Activated CD4-positive, alpha-beta T cell treated with anti-CD3 and anti-CD28 coated beads, Interleukin-2, amount 50 U/mL, for 1 hour (primary cell): ENCODE data around the gene TTYH2.

Experiments
- DNase-seq: peaks from one replicate; pipeline ENCODE4 v3.0.0-alpha.2; 2020

Gene TTYH2

DNA sequence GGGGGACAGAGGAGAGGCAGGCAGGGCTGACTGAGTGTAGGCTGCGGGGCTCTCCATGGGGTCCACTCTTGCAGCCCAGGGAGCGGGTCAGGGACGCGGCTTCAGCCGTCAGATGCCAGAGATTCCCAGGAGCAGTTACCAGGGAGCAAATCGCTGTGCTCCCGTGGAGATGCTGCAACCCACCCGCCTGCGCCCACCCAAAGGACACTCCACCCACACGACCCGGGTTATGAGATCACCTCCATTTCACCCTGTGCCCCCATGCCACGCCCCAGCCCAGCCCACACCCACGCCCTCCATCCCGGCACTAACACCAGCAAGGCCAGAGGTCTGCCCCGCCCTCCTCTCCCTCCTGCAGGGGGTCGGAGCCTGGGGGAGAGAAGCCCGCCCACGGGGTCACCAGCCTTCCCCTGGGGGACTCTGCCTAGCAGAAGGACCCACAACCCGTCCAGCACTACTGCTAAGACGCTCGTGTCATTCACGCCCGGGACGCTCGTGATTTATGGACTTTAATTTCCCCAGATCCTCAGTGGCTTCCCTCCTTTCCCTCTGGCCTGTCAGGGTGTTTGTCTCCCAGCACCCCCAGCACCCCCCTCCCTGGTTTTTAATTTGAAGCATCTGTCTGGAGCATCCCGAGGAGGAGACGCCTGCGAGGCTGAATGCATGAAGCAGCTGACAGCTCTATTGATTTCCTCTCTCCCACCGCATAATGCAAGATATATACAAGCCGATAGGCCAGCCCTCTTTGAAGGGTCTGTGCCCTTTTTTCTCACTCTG lies 16.6 kb upstream of the TTYH2 start:
- DNase-seq, result no peak

DNA sequence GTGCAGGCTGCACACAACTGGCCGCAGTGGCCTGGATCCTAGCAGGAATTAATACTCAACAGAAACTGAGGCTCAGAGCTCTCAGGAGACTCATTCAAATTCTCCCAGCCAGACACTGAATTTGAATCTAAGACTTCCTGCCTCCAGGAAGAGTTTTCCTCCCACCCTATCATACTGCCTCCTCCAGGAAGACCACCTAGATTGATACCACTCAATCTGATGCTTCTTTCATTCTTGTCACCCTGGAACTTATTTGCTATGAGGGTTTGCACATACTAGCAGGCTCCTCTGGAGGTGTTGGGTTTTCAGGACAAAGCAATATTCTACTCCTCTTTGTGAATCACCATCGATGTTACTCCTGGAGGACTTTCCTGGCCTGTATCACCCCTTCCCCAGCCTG lies 15.6 kb upstream of the TTYH2 start:
- DNase-seq, result no peak

DNA sequence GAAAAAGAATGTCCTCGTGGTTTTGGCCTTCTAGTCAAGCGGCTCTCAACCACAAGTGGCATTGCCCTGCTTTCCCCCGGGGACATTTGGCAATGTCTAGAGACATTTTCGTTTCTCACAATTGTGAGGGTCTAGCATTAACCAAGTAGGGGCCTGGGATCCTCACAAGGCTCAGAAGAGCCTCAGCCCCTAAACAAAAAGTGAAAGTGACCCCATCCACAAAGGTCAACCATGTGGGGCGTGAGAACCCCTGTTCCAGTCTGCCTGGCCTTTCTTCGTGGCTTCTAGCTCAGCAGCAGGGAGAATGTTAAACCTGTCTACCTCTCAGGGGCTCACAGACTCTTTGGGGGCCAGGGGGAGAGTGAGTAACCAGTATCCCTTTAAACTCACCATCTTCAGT lies 14.7 kb upstream of the TTYH2 start:
- DNase-seq, result no peak

DNA sequence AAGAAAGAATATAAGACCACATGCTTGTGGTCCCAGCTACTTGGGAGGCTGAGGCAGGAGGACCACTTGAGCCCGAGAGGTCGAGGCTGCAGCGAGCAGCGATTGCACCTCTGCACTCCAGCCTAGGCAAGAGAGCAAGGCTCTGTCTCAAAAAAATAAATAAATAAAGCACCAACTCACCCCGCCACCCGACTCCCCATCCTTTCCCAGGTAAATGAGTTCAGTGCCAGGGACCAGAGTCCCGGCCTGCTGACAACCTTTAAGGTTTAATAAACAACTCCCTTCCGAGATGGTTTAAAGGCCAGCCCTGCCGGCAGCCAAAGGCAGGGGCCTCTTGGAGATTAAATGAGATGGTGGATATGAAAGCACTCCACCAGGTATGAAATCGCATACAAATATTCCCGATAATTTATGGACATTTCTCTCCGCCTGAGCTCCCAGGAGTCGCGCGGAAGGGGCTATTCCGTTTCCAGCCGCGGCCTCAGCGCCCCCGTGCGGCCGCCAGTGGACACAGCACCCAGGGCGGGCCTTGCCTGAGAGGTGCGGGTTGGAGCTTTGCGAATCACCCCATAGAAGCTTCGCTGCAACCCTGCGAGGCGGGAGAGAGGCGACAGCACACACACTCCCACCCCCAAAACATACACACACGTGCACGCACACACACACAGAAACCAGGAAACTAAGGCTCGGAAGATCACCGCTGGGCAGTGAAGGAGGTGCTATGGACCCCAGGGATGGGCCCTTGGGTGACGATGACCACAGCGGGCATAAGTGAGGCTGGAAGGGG lies 13.9 kb upstream of the TTYH2 start:
- peak; percentile 57 for DNase-seq

DNA sequence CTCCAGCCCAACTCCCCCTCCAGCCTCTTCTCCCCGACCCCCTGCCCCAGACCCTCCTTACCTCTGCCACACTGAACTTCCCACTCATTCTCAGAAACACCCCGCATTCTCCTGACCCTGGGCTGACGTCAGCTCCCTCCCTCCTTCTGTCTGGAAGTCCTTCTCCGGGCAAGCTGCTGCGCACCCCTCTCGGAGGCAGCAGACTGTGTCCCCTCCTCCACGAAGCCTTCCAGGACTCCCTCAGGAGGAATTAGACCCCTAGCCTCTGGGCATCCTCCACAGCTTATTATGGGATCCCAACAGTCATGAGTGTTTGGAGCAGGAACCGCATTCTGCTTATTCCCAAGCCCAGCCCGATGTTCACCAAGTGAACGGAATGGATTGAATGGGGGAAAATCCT lies 13.3 kb upstream of the TTYH2 start:
- DNase-seq, result no peak

DNA sequence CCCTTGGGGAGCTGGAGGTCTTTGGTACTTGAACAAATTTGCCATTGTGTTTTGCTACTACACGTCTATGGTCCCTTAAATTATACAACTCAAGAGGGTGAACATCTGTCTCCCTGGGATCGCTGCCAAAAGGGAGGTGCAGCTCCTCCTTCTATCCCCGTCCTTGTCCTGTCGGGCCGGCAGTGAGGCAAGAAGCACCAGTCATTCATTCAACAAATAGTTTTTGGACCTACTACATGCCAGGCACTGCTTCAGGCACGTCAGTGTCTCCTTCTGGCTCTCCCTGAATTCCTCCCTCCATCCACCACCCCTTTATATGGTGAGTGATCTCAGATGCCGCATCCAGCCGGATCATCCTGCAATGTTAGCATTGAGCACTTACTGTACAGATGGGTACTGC lies 12.1 kb upstream of the TTYH2 start:
- no peak for DNase-seq

DNA sequence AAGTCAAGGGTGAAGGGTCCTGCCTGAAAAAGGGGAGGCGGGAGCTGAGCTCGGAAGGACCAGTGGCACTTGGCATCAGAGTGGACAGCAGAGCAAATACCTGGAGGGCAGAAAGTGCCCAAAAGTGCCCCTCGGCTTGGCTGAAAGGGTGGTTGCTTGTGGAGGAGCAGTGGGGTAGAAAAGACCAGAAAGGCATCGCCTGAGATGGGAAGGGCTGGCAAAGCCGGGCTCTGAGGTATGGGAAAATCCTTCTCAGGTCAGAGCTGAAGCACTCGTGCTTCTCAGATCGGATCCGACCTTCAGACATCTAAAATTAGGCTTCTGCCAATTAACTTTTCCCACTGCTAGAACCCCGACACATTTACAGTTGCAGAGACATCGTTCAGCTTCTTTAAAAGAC lies 11.4 kb upstream of the TTYH2 start:
- DNase-seq, result no peak

DNA sequence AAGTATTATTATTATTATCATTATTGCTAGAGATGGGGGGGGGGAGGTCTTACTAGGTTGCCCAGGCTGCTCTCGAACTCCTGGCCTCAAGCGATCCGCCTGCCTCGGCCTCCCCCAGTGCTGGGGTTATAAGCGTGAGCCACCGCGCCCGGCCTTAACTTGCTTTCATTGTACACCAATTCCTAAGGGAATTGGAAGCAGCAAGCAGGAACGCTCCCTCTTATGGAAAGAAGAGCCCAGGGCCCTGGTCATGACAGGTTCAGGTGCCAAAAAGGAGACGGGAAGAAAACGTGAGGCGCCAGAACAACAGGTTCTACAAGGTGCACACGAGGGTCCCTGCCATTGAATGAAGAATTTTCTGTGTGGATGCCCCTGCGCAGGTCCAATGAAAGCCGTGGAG lies 10.4 kb upstream of the TTYH2 start:
- no peak for DNase-seq

DNA sequence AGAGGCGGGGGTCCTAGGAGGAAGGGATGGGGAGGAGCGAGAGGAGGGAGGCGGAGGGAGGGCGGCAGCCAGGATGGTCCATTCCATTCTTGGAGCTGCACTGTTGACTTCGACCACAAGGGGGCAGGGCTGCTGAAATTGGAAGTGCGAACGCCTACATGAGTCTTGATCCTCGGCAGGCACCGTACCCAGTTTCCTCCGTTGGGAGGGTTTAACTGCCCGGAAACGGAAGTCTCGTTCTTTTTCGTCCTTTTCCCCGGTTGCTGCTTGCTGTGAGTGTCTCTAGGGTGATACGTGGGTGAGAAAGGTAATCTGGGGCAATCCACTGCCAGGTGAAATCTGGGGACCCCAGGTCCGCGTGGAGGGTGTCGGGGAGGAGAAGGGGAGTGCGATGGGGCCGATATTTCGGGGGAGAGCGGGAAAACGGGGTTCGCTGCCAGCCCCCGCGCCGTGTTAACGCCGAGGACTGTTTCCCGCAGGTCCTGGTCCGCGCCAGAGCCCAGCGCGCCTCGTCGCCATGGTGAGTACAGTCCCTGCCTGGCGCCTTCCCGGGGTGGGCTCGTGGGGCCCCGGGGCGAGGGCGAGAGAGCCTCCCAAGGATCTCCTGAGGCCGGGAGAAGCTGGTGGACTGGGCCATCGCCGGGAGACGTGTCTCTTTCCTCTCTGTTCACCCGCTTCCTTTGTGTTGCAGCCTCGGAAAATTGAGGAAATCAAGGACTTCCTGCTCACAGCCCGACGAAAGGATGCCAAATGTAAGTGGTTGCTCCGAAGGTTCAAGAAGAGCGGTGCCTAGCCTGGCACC lies 9.7 kb upstream of the TTYH2 start, which contains the start of gene RPL38:
Gene RPL38, plus strand, starts transcription at position 240 of the 802 bp plus-strand sequence. Its CDS starts 278 bp downstream, at position 518.
- DNase-seq, result peak; percentile 94

DNA sequence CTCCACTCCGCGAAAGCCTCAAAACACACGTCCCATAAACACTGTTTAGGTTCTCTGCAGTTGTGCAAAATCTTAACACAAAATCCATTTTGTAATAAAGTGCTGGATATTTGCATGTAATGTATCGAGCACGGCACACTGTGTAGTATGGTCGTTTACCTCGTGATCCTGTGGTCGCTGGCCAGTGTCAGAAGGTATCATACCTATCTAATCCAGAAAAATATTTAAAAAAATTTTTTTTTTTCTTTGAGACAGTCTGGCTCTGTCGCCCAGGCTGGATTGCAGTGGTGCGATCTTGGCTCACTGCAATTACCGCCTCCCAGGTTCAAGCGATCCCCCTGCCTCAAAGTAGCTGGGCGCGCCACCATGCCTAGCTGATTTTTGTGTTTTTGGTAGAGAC lies 8.9 kb upstream of the TTYH2 start:
- no peak for DNase-seq

DNA sequence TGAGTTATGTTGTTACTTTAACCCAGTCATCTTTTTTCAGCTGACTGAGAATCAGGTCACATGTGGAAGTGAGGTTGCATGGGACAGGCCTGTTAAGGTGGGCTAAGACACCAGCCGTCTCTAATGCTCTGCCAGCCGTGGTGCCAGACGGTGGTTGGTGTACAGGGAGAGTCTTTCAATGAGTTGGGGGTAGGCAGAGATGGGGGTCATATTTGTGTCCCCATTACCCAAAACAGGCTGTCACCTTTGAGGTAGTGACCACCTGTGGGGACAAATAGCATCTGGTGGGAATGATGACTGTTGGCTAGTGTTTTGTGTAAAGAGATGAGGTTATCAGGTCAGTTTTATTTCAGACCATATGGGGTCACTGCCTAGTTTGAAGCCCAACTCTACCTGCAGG lies 8.1 kb upstream of the TTYH2 start:
- no peak for DNase-seq

DNA sequence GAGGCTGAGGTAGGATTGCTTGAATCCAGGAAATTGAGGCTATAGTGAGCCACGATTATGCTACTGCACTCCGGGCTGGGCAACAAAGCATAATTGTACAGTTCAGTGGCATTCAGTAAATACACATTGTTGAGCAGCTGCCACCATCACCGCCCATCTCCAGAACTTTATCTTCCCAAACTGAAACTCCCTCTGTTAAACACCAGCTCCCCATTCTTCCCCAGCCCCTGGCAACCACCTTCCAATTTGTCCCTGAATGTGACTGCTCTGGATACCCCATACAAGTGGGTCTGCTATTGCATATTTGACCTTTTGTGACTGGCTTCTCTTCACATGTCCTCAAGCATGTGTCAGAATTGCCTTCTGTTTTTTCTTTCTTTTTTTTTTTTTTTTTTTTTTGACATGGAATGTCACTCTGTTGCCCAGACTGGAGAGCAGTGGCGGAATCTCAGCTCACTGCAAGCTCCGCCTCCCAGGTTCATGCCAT lies 7.0 kb upstream of the TTYH2 start:
- DNase-seq, result no peak

DNA sequence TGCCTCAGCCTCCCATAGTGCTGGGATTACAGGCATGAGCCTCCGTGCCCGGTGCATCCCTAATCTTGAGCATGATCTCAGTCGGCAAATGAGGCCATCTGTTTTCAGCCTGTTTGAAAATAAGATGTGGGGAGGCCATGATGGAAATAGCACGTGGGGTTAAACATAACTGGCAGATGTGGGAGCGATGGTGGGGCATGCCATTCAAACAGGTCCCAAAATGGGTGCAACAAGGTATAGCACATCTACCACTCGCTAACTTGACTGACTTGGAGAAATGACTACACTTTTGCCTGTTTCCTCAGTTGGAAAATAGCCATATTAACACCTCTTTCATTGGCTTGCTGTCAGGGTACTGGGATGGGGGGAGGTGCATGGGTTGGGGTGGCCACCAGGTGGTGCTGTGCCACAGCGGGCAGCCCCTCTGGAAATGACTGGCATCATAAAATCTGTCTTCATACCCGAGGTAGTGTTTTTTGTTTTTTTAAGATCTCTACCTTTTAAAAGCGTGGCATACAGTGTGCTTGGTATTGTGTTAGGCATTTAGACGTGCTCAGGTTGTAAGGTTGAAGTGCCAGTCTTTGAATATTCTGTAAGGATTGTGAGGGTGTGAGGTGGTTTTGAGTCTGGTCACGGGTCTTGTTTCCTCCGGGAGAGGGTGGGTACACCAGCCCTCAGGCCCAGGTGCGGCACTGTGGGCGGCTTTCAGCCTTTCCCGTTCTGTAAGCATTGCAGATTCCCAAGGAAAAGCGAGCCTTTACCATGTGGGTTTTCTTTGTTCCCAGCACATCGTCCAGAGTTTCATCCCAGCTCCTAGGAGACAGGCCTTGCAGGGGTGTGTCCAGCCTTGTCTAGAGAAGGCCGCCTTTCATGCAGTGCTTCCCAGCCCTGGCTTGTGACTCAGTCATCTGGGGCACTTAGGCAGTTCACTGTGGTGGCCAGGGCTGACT lies 2.9 kb upstream of the TTYH2 start:
- peak; percentile 83 for DNase-seq

DNA sequence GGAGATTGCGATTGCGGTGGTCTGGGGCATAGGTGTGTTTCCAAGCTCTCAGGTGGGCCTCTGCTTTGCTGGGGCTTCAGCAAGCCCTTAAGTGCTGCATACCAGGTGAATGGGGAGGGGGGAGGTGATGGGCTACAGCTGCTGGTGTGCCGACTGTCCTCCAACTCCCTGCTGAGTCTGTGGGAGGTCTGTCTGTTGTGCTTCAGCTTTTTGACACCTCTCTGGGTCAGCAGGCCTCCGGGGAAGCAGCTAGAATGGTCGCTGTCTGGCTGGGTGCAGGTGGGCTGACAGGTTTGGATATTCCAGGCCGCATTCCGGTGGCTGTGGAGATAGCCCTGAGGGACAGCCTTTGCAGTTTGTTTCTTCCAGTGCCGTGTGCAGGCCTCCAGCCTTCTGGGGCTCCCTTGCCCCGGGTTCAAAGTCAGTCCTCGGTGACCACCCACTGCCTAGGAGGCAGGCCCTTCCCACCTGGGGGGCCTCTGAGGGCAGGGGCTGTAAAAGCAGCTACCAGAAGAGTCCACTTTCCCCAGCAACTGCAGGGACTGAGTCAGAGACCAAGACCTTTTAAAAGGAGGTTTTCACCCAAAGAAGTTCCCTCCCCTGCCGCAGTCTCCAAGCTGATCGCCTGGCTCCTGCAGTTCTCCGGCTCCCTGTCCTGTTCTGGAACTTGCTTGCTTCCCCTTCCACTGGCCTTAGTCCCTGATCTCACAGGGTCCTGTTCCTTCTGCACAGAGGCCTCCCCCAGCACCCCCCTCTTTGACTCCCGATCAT lies 2.0 kb upstream of the TTYH2 start:
- DNase-seq, result no peak

DNA sequence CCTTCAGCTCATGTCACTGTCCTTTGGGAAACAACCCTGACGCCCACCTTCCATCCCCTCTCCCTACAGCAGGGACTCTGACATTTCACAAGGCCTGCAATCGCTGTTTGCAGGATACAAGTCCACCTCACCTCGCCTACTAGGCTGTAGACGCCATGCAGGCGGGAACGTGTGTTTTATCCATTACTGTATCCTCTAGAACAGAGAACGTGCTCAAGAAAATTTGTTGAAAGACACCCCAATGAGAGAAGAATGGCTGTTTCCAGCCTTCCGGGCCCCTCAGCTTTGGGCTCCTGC lies 1.5 kb upstream of the TTYH2 start:
- DNase-seq, result no peak

DNA sequence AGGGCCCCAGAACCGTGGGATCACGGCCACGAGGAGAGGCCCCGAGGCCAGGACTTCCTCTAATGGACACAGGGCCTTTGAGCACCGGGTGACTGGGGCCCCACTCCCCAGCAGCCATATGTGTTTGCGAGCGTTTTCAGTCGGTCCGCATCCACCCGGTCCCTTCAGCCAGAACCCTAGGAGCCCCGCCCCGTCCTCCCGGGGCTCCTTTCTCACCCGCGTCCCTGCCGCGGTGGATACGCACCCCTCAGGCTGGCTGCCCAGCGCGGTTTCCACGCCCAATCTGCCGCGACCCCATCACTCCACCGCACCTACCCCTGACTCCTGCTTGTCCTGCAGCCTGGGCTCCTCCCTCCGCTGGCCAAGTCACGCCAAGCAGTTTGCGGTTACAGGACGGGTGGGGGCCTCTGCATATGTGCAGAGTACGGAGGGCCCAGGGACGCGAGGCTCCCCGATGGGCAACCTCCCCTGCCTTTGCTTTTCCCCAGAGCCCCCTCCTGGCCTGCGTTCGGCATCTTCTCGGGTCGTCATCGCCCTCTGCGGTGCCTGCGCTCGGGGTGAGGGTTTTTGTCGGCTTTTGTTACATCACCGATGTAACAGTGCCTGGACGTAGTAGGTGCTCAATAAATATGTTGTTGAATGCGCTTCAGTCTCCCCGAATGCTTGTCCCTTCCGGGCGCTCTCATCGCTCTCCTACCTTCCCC lies 1.0 kb upstream of the TTYH2 start:
- peak; percentile 10 for DNase-seq

DNA sequence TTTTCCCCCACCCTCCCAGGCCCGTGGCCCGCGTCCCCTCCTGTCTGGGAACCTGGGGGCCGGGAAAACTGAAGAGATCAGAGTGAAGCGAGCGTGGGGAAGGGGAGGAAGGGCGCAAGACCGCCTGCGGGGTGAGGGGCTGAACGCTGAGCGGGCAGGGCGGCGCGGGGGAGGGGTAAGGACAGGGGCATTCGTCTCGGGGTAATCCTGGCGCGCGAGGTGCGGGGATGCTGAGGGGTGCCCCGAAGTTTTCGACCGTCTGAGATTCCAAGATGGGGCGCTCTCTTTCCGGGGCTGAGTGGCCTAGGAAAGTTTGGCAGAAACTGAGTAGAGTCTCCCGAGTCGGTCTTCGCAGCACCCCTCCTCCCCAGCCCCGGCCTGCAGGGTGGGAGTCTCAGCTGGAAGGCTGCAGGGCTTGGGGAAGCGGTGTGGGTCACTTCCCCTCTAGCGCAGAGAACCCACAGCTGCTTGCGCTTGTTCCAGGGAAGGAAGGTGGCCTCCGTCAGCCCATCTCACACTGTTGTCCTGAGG lies 555 bp downstream of the TTYH2 start:
- peak; percentile 7 for DNase-seq

DNA sequence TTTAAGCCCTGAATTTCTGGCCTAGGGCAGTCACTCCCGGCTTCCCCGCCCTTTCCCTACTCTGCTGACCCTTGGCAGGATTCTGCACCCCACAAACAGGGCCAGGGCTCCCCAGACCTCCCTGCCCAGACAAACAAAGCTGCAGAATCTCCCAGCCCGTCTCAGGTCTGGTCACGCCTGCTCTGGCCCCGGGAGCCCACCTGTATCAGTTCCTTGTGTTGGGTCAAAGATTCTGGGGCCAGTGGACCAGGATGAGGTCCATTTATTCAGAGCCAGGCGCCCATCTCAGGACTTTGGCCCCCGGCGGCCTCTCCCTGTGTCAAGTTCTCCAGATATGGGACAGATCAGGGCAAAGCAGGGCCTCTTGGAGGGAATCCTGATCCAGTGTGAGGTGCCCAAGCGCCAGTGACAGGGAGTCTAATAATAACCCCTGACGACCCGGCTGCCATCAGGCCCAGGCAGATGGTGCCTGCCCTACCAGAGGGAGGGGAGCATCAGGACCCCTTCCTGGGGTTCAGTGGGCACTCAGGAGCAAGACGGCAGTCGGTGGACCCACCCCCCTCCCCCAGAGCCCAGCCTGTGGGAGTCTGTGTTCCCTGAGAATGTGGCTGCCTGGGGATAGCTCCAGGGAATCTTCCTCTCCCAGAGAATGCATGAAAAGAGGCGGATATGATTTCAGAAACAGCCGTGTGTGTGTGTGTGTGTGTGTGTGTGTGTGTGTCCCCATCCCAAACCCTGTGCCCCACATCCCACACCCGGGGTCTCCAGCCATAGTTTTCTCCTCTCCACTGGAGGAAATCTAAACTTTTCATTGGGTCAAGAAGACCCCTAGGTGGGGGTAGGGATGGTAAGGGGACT lies 1.3 kb downstream of the TTYH2 start:
- no peak for DNase-seq

DNA sequence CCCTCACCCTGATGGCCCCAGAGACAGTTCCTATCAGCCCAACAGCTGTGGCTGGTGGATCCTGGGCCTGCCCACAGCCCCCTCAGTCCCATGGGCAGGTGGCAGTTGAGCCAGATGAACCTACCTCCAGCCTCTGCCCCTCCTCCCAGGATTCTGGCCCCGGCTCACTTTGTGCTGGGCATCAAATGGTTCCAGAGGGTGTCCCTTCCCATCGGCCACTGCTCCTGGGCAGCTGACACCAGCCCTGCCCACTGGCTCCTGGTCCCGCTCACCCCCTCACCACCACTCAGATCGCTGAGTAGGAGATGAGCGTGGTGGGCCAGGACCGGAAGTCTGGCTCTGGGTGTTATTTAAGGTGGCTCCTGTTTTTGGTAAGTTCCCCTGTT lies 2.0 kb downstream of the TTYH2 start:
- DNase-seq, result no peak

DNA sequence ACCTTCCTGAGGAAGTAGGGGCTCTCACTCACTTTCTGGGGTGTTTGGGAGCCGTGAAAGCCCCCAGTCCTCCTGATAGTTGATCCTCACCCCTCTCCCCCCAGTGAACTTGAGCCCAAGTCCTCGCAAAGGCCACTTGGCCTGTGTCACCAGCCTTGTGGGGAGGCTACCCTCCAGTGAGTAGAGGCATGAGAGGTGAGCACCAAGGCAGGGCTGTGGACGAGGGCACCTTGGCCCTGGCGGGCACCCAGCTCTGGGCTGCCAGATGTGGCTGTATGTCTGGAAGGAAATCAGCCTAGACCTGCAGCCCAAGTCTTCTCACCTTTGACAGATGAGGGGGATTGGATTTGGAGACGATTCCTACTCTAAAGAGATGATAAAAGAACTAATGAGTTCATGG lies 3.1 kb downstream of the TTYH2 start:
- no peak for DNase-seq
